HCT116 (cell line): Measurements from ENCODE around the gene SPRR5. TPM values are rescaled to one million over a fixed set of nuclear protein-coding genes. Genes with fewer than 3 reads are reported as not detected.

Experiments used
- ATAC-seq: fragments of 200-7000 bp; cut with Tn5 transposase; 2 replicates; pipeline ENCODE4 v1.9.1; 2020; ENCODE audit warnings: mild to moderate bottlenecking, moderate library complexity
- BruUV-seq: library from RNA; stranded (reverse); fragments of 400-500 nt; replicated peaks from 2 replicates; lab custom pipeline; 2021; lab: Mats Ljungman, UMichigan
- CTCF ChIA-PET: fragments of 300-600 bp; sonication (Branson Sonifier 250); formaldehyde crosslinking; loops from one replicate; lab custom pipeline; 2021; ENCODE audit warnings: antibody characterized with exemption; lab: Charles Lee
- POLR2A ChIA-PET: fragments of 300-600, 350-600 bp; sonication (Branson Sonifier 250); formaldehyde crosslinking; loops from one replicate; lab custom pipeline; 2021; ENCODE audit warnings: antibody characterized with exemption; lab: Charles Lee
- RAD21 ChIA-PET, 2 experiments: fragments of 300-600 bp; sonication (Branson Sonifier 250); formaldehyde crosslinking; loops; one replicate each; lab custom pipeline; 2023; ENCODE audit warnings: low total read pairs in 2 of 2; ENCODE audit not compliant: uncharacterized antibody in 2 of 2, unreplicated experiment in 2 of 2, low non-redundant PET in 1 of 2; lab: Charles Lee
- DNase-seq: peaks from one replicate; pipeline ENCODE4 v3.0.0-alpha.2; 2010; ENCODE audit warnings: low read depth, low spot score
- H2AFZ ChIP-seq: fragments of 200-600 bp; shearing (Covaris generic), sonication (generic); 2 replicates; pipeline ENCODE4 v1.6.1; 2017; ENCODE audit warnings: low read depth, mixed run types, mixed read lengths, antibody characterized with exemption, low read length; ENCODE audit not compliant: poor library complexity, severe bottlenecking
- H3K27ac ChIP-seq: 2 replicates; pipeline ENCODE4 v1.5.1; 2012; ENCODE audit warnings: low read depth, low read length
- H3K27me3 ChIP-seq: fragments of 200-600 bp; sonication (generic); 2 replicates; pipeline ENCODE4 v1.6.1; 2016; ENCODE audit warnings: mixed run types, low read length, mixed read lengths; ENCODE audit not compliant: insufficient read depth
- H3K36me3 ChIP-seq, 2 experiments: fragments of 200-500 bp in 1 of 2; fragments of 200-600 bp in 1 of 2; sonication (Bioruptor generic) in 1 of 2; sonication (generic) in 1 of 2; 2 replicates each; pipeline versions ENCODE4 v1.5.1 to v1.6.1; 2014 to 2016; ENCODE audit warnings: low read length in 2 of 2, inconsistent platforms in 1 of 2, mixed read lengths in 1 of 2, mixed run types in 1 of 2; ENCODE audit not compliant: insufficient read depth in 2 of 2, control insufficient read depth in 1 of 2
- H3K4me1 ChIP-seq, 2 experiments: fragments of 200-600 bp in 1 of 2; sonication (generic) in 1 of 2; 2 replicates each; pipeline versions ENCODE4 v1.5.1 to v1.6.1; 2012 to 2017; ENCODE audit warnings: low read length in 2 of 2, inconsistent platforms in 1 of 2, mild to moderate bottlenecking in 1 of 2, mixed read lengths in 1 of 2, mixed run types in 1 of 2, moderate library complexity in 1 of 2; ENCODE audit not compliant: insufficient read depth in 2 of 2, control insufficient read depth in 1 of 2
- H3K4me2 ChIP-seq: fragments of 200-600 bp; sonication (generic); 2 replicates; pipeline ENCODE4 v1.6.1; 2017; ENCODE audit warnings: mixed run types, low read length, mixed read lengths
- H3K4me3 ChIP-seq, 2 experiments: fragments of 200-600 bp in 1 of 2; sonication (generic) in 1 of 2; replicated peaks in 1 of 2; 2 replicates each; pipeline ENCODE4 v1.5.1; 2011 to 2016; ENCODE audit warnings: low read length in 2 of 2, control low read depth in 1 of 2, low read depth in 1 of 2, mild to moderate bottlenecking in 1 of 2, mixed read lengths in 1 of 2, mixed run types in 1 of 2
- H3K79me2 ChIP-seq: fragments of 200-600 bp; sonication (generic); 2 replicates; pipeline ENCODE4 v1.6.1; 2017; ENCODE audit warnings: mild to moderate bottlenecking, mixed run types, low read length, moderate library complexity, mixed read lengths; ENCODE audit not compliant: insufficient read depth
- H3K9ac ChIP-seq: fragments of 200-600 bp; sonication (generic); 2 replicates; pipeline ENCODE4 v1.6.1; 2016; ENCODE audit warnings: low read length, mixed read lengths
- H3K9me2 ChIP-seq: fragments of 200-600 bp; sonication (generic), shearing (Covaris generic); 2 replicates; pipeline ENCODE4 v1.6.1; 2017; ENCODE audit warnings: mixed run types, mild to moderate bottlenecking, moderate library complexity; ENCODE audit not compliant: insufficient read depth
- H3K9me3 ChIP-seq, 2 experiments: fragments of 200-500 bp in 1 of 2; fragments of 200-600 bp in 1 of 2; sonication (Bioruptor generic) in 1 of 2; sonication (generic) in 1 of 2; 2 replicates each; pipeline ENCODE4 v1.6.1; 2014 to 2017; ENCODE audit warnings: low read length in 2 of 2, mixed read lengths in 2 of 2, inconsistent platforms in 1 of 2, low read depth in 1 of 2, mild to moderate bottlenecking in 1 of 2, mixed run types in 1 of 2, moderate library complexity in 1 of 2; ENCODE audit not compliant: control insufficient read depth in 1 of 2, insufficient read depth in 1 of 2
- H4K20me1 ChIP-seq: fragments of 200-600 bp; sonication (generic), shearing (Covaris generic); 2 replicates; pipeline ENCODE4 v1.6.1; 2017; ENCODE audit warnings: mixed run types, mild to moderate bottlenecking, moderate library complexity; ENCODE audit not compliant: insufficient read depth
- CBX3 ChIP-seq: IDR thresholded peaks from 2 replicates; pipeline ENCODE4 v1.6.1; 2012; ENCODE audit warnings: low read depth
- CEBPB ChIP-seq: IDR thresholded peaks from 2 replicates; pipeline ENCODE4 v1.6.1; 2012; ENCODE audit warnings: low read depth
- EGR1 ChIP-seq: IDR thresholded peaks from 2 replicates; pipeline ENCODE4 v1.6.1; 2012; ENCODE audit warnings: low read depth
- EZH2 ChIP-seq: fragments of 200-600 bp; sonication (generic); IDR thresholded peaks from 2 replicates; pipeline ENCODE4 v1.6.1; 2017; ENCODE audit warnings: antibody characterized with exemption, mixed run types
- EZH2phosphoT487 ChIP-seq: fragments of 200-600 bp; IDR thresholded peaks from 2 replicates; pipeline ENCODE4 v1.6.1; 2018; ENCODE audit warnings: antibody characterized with exemption, borderline replicate concordance
- FOSL1 ChIP-seq: IDR thresholded peaks from 2 replicates; pipeline ENCODE4 v1.6.1; 2012; ENCODE audit warnings: low read depth
- JUND ChIP-seq: IDR thresholded peaks from 2 replicates; pipeline ENCODE4 v1.6.1; 2012
- POLR2A ChIP-seq: IDR thresholded peaks from 2 replicates; pipeline ENCODE4 v1.7.0; 2011; ENCODE audit warnings: borderline replicate concordance; ENCODE audit not compliant: insufficient read depth, insufficient read length; ENCODE audit errors: extremely low read depth
- POLR2AphosphoS5 ChIP-seq: IDR thresholded peaks from 2 replicates; pipeline ENCODE4 v1.6.1; 2011; ENCODE audit warnings: mild to moderate bottlenecking, low read depth, low read length, moderate library complexity
- RAD21 ChIP-seq: IDR thresholded peaks from 2 replicates; pipeline ENCODE4 v1.6.1; 2012; ENCODE audit warnings: low read depth, mild to moderate bottlenecking
- SIN3A ChIP-seq: IDR thresholded peaks from 2 replicates; pipeline ENCODE4 v1.6.1; 2012; ENCODE audit warnings: low read depth
- ZFX ChIP-seq: fragments of 450-650 bp; IDR thresholded peaks from 2 replicates; pipeline ENCODE4 v1.6.1; 2017
- intact Hi-C: fragments of 100-400 bp; cut with micrococcal nuclease; formaldehyde crosslinking; loops from 2 replicates; pipeline ENCODE4 v1.10.0; 2022
- total RNA-seq: library from RNA; stranded (reverse); gene quantifications from one replicate; pipeline ENCODE4 v1.2.1, GENCODE V29; 2021; ENCODE audit not compliant: unreplicated experiment
- TF ChIP-seq, protein P1 (sequence below): IDR thresholded peaks from 2 replicates; pipeline ENCODE4 v1.6.1; 2012; ENCODE audit warnings: low read depth
- TF ChIP-seq, protein P2 (sequence below), 3 experiments: fragments of 200-600 bp in 1 of 3; sonication (generic) in 1 of 3; IDR thresholded peaks in 2 of 3; conservative IDR thresholded peaks in 1 of 3; 2 replicates each; pipeline ENCODE4 v1.5.1; 2012 to 2017; ENCODE audit warnings: low read depth in 2 of 3, low read length in 2 of 3, antibody characterized with exemption in 1 of 3, borderline replicate concordance in 1 of 3, control low read depth in 1 of 3, mild to moderate bottlenecking in 1 of 3, mixed read lengths in 1 of 3, mixed run types in 1 of 3, moderate library complexity in 1 of 3; ENCODE audit not compliant: insufficient read depth in 1 of 3
- TF ChIP-seq, protein P3 (sequence below): IDR thresholded peaks from 2 replicates; pipeline ENCODE4 v1.6.1; 2012

The SPRR5 gene
- total RNA-seq, 1 experiment from 2014 or later = not detected

DNA sequence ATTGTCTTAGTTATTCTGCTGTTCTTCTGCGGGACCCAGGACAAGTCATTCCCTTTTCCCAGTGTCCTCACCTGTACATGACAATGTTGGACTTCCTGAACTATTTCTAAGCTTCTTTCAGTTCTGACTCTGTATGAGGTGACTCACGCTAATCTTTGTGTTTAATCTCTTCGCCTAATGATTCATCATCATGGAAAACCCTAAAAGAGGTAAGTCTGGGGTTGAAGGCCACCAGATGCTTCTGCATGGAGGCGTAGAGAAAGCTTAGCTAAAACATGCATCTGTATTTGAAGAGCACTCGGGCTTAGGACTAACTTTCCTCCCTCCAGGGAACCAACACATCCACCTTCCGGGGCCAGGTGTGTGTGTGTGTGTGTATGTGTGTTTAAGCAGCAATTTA lies 7.4 kb downstream of the SPRR5 start:
- Histone ChIP-seq H2AFZ (no peak overlapping the region), H3K27ac (no peak overlapping the region), H3K4me3 (no peak overlapping the region), H3K4me2 (peak overlapping the region; percentile 25), H3K9ac (no peak overlapping the region), H4K20me1 (no peaks in the 10 kb centered on the region), H3K79me2 (no peaks in the 10 kb centered on the region), H3K4me1 (peaks cover 0 to 10% of the 10 kb centered on the region in 2 experiments; a peak in 2 of 4 replicates), H3K9me2 (no peaks in the 10 kb centered on the region), H3K36me3 (no peaks in the 10 kb centered on the region), H3K27me3 (peaks cover 25% of the 10 kb centered on the region), H3K9me3 (no peaks in the 10 kb centered on the region)
- DNase-seq (no peak), ATAC-seq (peak; percentile 52)
- CTCF ChIA-PET = interaction anchor here (0.8 to 1.0 kb wide), 2 partner anchors 84 to 238 kb away, joined by 3 read pairs; no protein-coding TSS in a partner anchor
- intact Hi-C loops = no loop called here
- RAD21 ChIA-PET = no interaction called here
- POLR2A ChIA-PET = no interaction called here
- 0 out of 2 replicates have a peak, but pooled peaks have one; percentile 19 for TF ChIP-seq JUND
- no peak for TF ChIP-seq EGR1
- peak; percentile 39; the same call in 1 of the 2 replicates for TF ChIP-seq FOSL1
- no peak for TF ChIP-seq POLR2AphosphoS5
- TF ChIP-seq CEBPB = no peak
- BruUV-seq = no TSS peak

DNA sequence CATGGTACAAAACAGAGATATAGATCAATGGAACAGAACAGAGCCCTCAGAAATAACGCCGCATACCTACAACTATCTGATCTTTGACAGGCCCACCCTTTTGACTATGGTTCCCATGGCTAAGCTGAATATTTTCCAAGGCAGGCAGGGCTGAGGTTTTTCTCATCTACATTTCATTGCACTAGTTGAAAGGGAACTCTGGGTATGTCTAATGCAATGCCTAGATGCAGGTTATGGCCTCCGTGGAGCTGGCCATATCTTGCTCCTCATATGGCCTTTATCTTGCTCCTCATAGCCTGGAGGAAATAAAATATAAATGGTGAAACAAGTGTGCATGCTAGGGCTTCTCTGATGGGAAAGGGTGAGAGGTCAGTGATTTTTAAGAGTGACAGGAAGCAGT lies 10.6 kb downstream of the SPRR5 start:
- DNase-seq (no peak), ATAC-seq (no peak)
- Histone ChIP-seq H3K9ac (no peak overlapping the region), H3K36me3 (no peaks in the 10 kb centered on the region), H3K79me2 (no peaks in the 10 kb centered on the region), H3K4me2 (no peak overlapping the region), H3K27me3 (peaks cover 7% of the 10 kb centered on the region), H3K4me3 (no peak overlapping the region), H3K9me2 (no peaks in the 10 kb centered on the region), H3K27ac (no peak overlapping the region), H3K4me1 (peaks cover 0 to 10% of the 10 kb centered on the region in 2 experiments; a peak in 2 of 4 replicates), H3K9me3 (no peaks in the 10 kb centered on the region), H4K20me1 (no peaks in the 10 kb centered on the region), H2AFZ (no peak overlapping the region)
- ChIA-PET CTCF (no interaction called here), RAD21 (no interaction called here), POLR2A (no interaction called here)
- intact Hi-C loops = no loop called here
- BruUV-seq = no TSS peak
- no peak for TF ChIP-seq CBX3
- no peak for TF ChIP-seq RAD21
- TF ChIP-seq CEBPB = no peak
- no peak for TF ChIP-seq FOSL1
- TF ChIP-seq, protein P1, sequence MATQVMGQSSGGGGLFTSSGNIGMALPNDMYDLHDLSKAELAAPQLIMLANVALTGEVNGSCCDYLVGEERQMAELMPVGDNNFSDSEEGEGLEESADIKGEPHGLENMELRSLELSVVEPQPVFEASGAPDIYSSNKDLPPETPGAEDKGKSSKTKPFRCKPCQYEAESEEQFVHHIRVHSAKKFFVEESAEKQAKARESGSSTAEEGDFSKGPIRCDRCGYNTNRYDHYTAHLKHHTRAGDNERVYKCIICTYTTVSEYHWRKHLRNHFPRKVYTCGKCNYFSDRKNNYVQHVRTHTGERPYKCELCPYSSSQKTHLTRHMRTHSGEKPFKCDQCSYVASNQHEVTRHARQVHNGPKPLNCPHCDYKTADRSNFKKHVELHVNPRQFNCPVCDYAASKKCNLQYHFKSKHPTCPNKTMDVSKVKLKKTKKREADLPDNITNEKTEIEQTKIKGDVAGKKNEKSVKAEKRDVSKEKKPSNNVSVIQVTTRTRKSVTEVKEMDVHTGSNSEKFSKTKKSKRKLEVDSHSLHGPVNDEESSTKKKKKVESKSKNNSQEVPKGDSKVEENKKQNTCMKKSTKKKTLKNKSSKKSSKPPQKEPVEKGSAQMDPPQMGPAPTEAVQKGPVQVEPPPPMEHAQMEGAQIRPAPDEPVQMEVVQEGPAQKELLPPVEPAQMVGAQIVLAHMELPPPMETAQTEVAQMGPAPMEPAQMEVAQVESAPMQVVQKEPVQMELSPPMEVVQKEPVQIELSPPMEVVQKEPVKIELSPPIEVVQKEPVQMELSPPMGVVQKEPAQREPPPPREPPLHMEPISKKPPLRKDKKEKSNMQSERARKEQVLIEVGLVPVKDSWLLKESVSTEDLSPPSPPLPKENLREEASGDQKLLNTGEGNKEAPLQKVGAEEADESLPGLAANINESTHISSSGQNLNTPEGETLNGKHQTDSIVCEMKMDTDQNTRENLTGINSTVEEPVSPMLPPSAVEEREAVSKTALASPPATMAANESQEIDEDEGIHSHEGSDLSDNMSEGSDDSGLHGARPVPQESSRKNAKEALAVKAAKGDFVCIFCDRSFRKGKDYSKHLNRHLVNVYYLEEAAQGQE = no peak
- TF ChIP-seq EZH2 = no peak
- TF ChIP-seq EZH2phosphoT487 = no peak
- no peak for TF ChIP-seq ZFX
- TF ChIP-seq POLR2A = no peak
- TF ChIP-seq, protein P2, sequence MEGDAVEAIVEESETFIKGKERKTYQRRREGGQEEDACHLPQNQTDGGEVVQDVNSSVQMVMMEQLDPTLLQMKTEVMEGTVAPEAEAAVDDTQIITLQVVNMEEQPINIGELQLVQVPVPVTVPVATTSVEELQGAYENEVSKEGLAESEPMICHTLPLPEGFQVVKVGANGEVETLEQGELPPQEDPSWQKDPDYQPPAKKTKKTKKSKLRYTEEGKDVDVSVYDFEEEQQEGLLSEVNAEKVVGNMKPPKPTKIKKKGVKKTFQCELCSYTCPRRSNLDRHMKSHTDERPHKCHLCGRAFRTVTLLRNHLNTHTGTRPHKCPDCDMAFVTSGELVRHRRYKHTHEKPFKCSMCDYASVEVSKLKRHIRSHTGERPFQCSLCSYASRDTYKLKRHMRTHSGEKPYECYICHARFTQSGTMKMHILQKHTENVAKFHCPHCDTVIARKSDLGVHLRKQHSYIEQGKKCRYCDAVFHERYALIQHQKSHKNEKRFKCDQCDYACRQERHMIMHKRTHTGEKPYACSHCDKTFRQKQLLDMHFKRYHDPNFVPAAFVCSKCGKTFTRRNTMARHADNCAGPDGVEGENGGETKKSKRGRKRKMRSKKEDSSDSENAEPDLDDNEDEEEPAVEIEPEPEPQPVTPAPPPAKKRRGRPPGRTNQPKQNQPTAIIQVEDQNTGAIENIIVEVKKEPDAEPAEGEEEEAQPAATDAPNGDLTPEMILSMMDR (IDR thresholded peaks at IDR 0.05 in 2 of 3, conservative IDR thresholded peaks at IDR 0.05 in 1 of 3; ENCODE audit: borderline replicate concordance in 1 of 3, insufficient read depth in 1 of 3, low read depth in 2 of 3, low read length in 2 of 3) = no peak
- TF ChIP-seq SIN3A = no peak
- TF ChIP-seq, protein P3, sequence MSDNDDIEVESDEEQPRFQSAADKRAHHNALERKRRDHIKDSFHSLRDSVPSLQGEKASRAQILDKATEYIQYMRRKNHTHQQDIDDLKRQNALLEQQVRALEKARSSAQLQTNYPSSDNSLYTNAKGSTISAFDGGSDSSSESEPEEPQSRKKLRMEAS = no peak
- TF ChIP-seq POLR2AphosphoS5 = no peak
